Peyer's patch (tissue), 4 donors: ENCODE data around the gene POLD2. TPM values are rescaled to one million over a fixed set of nuclear protein-coding genes. Genes with fewer than 3 reads are reported as not detected.
A peak's percentile ranks its signal among the peaks of the same experiment; 100 is the strongest.

Experiments
- DNase-seq, 3 donors: peaks; one replicate each; pipeline ENCODE4 v3.0.0-alpha.2; 2017 to 2019
- H3K27ac ChIP-seq, 4 donors: fragments of 200-600 bp; sonication (generic); one replicate each; pipeline ENCODE4 v1.5.1; 2016 to 2019
- H3K27me3 ChIP-seq, 2 donors: fragments of 200-600 bp; sonication (generic); one replicate each; pipeline ENCODE4 v1.5.1; 2019
- H3K36me3 ChIP-seq, 3 donors: fragments of 200-600 bp; sonication (generic); one replicate each; pipeline ENCODE4 v1.5.1; 2016 to 2019
- H3K4me1 ChIP-seq, 4 donors: fragments of 200-600 bp; sonication (generic); one replicate each; pipeline ENCODE4 v1.5.1; 2016 to 2019
- H3K4me3 ChIP-seq, 4 donors: fragments of 200-600 bp; sonication (generic); 1 replicate in 3 of 4; 2 replicates in 1 of 4; pipeline ENCODE4 v1.5.1; 2016 to 2019; ENCODE audit warnings: mild to moderate bottlenecking in 1 of 4
- H3K9me3 ChIP-seq, 4 donors: fragments of 200-600 bp; sonication (generic); one replicate each; pipeline ENCODE4 v1.5.1; 2016 to 2019; ENCODE audit warnings: mild to moderate bottlenecking in 1 of 4
- CTCF ChIP-seq, 6 experiments: fragments of 450-650 bp in 4 of 6; fragments of 200-600 bp in 2 of 6; sonication (generic) in 1 of 6; IDR thresholded peaks; one replicate each; pipeline ENCODE4 v1.5.1; 2017 to 2019; ENCODE audit warnings: antibody characterized with exemption in 6 of 6, mild to moderate bottlenecking in 3 of 6, moderate library complexity in 1 of 6
- POLR2A ChIP-seq, 2 donors: fragments of 450-650 bp; IDR thresholded peaks; one replicate each; pipeline ENCODE4 v1.5.1; 2017; ENCODE audit warnings: antibody characterized with exemption in 2 of 2, mild to moderate bottlenecking in 2 of 2, moderate library complexity in 2 of 2
- total RNA-seq, 4 donors: library from RNA; depleted of rRNA; stranded (reverse); fragments of >200 nt; gene quantifications; one replicate each; pipeline ENCODE4 v1.1.0, GENCODE V29; 2016

POLD2 gene
- total RNA-seq, 4 donors from 2014 or later: 7.4 to 80.9 (median 28.4) TPM

DNA sequence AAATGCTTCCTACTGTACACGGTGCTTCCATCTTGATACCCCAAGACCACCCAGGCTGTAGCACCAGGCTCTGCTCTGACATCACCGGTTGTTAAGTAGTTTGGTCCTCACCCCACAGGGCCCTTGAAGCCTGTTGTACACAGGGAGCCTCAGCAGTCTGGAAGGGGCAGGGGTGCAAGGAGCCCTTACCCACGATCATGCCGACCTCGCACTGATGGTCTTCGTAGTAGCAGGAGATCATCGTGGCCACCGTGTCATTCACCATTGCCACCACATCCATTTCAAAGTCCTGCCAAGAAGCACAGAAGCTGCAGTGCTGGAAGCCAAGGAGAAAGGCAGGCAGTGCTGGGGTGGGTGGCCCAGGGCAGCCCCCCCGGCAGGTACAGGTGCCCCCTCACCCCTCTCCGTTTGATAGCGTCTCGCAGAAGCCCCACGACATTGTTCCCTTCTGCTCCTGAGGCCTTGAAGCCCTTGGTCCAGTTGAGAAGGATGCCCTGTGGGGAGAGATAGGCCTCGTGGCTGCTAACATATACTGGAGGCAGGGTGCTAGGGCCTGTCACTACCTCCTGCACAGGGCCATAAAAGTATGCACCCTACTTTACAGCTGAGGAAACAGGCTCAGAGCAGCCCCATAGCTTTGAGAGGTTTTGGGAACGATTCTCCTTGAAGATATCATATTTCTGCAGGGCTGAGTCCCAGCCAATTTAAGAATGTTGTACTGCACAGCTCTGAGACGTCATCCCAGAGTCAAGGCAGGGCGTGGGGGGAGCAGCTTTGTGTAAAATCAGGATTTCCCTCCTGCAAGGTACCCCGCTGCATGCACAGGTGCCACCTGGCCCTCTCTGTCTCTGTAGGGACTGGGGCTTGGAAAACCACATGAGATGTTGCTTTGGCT, 26.5 kb upstream of the POLD2 start:
- TF ChIP-seq CTCF (IDR thresholded peaks at IDR 0.05) (no peak), POLR2A (IDR thresholded peaks at IDR 0.05) (no peak)
- Histone ChIP-seq H3K36me3 (no peaks in the 10 kb centered on the region), H3K27ac (no peak overlapping the region), H3K27me3 (no peaks in the 10 kb centered on the region), H3K4me1 (peaks cover 0 to 15% (median 5%) of the 10 kb centered on the region in 4 donors), H3K9me3 (no peaks in the 10 kb centered on the region), H3K4me3 (no peak overlapping the region)
- peak in 1 of 3 donors; percentile 39 for DNase-seq

DNA sequence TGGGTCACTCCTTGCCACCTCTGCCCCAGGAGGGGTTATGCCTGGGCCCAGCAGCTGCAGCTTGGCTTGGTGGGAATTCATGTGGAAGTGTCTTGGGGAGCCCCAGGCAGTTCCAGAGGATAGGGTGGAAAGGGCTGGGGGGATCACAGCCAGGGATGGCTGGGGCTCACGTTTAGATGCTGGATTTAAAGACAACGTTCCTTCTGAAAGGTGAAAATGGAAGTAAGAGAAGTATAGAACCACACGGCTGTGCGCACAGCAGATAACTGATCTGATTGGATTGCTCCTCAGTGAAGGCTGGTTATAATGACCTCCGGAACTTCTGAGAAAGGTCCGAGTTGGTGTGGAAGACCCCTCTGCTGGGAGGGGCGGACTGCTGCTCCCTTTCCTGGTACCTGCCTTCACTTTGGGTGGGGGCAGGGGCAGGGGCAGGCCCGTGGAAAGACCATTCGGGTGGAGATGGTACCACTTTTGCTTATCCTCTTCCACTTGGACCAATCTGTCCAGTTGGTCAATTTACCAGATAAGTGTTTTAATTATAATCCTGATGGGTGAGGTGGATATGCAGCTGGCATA, 25.7 kb upstream of the POLD2 start:
- H3K9me3 ChIP-seq: no peaks in the 10 kb centered on the region
- peaks cover 0 to 15% (median 5%) of the 10 kb centered on the region in 4 donors for H3K4me1 ChIP-seq
- no peaks in the 10 kb centered on the region for H3K27me3 ChIP-seq
- TF ChIP-seq CTCF (IDR thresholded peaks at IDR 0.05) (no peak), POLR2A (IDR thresholded peaks at IDR 0.05) (no peak)
- H3K36me3 ChIP-seq: no peaks in the 10 kb centered on the region
- no peak overlapping the region for H3K27ac ChIP-seq
- H3K4me3 ChIP-seq: no peak overlapping the region
- DNase-seq: peak in 2 of 3 donors; percentile 25 to 26

- Histone ChIP-seq H3K9me3 (no peaks in the 10 kb centered on the region), H3K4me3 (no peak overlapping the region), H3K36me3 (no peaks in the 10 kb centered on the region), H3K27ac (no peak overlapping the region), H3K27me3 (no peaks in the 10 kb centered on the region), H3K4me1 (peaks cover 0 to 15% (median 5%) of the 10 kb centered on the region in 4 donors)
- DNase-seq: peak in 1 of 3 donors; percentile 2
- TF ChIP-seq POLR2A (IDR thresholded peaks at IDR 0.05) (no peak), CTCF (IDR thresholded peaks at IDR 0.05) (no peak)
Measured at GRCh38 chr7:44148166-44148565, 24.8 kb upstream of the POLD2 start.

GRCh38 chr7:44147026-44147991, 24.0 kb upstream of the POLD2 start:
- Histone ChIP-seq H3K27ac (no peak overlapping the region), H3K36me3 (no peaks in the 10 kb centered on the region), H3K4me3 (no peak overlapping the region), H3K4me1 (peaks cover 0 to 15% (median 5%) of the 10 kb centered on the region in 4 donors), H3K9me3 (no peaks in the 10 kb centered on the region), H3K27me3 (no peaks in the 10 kb centered on the region)
- TF ChIP-seq POLR2A (IDR thresholded peaks at IDR 0.05): no peak
- no peak for TF ChIP-seq CTCF (IDR thresholded peaks at IDR 0.05)
- DNase-seq: peak in 2 of 3 donors; percentile 43 to 46
